GM21381 (cell line): ENCODE data around the gene PSME4.

Experiments
- ATAC-seq: cut with Tn5 transposase; IDR thresholded peaks from one replicate; pipeline ENCODE4 v1.9.1; 2021; ENCODE audit warnings: mild to moderate bottlenecking, moderate library complexity; ENCODE audit not compliant: unreplicated experiment

Gene PSME4, protein sequence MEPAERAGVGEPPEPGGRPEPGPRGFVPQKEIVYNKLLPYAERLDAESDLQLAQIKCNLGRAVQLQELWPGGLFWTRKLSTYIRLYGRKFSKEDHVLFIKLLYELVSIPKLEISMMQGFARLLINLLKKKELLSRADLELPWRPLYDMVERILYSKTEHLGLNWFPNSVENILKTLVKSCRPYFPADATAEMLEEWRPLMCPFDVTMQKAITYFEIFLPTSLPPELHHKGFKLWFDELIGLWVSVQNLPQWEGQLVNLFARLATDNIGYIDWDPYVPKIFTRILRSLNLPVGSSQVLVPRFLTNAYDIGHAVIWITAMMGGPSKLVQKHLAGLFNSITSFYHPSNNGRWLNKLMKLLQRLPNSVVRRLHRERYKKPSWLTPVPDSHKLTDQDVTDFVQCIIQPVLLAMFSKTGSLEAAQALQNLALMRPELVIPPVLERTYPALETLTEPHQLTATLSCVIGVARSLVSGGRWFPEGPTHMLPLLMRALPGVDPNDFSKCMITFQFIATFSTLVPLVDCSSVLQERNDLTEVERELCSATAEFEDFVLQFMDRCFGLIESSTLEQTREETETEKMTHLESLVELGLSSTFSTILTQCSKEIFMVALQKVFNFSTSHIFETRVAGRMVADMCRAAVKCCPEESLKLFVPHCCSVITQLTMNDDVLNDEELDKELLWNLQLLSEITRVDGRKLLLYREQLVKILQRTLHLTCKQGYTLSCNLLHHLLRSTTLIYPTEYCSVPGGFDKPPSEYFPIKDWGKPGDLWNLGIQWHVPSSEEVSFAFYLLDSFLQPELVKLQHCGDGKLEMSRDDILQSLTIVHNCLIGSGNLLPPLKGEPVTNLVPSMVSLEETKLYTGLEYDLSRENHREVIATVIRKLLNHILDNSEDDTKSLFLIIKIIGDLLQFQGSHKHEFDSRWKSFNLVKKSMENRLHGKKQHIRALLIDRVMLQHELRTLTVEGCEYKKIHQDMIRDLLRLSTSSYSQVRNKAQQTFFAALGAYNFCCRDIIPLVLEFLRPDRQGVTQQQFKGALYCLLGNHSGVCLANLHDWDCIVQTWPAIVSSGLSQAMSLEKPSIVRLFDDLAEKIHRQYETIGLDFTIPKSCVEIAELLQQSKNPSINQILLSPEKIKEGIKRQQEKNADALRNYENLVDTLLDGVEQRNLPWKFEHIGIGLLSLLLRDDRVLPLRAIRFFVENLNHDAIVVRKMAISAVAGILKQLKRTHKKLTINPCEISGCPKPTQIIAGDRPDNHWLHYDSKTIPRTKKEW (N-terminal part only)

DNA sequence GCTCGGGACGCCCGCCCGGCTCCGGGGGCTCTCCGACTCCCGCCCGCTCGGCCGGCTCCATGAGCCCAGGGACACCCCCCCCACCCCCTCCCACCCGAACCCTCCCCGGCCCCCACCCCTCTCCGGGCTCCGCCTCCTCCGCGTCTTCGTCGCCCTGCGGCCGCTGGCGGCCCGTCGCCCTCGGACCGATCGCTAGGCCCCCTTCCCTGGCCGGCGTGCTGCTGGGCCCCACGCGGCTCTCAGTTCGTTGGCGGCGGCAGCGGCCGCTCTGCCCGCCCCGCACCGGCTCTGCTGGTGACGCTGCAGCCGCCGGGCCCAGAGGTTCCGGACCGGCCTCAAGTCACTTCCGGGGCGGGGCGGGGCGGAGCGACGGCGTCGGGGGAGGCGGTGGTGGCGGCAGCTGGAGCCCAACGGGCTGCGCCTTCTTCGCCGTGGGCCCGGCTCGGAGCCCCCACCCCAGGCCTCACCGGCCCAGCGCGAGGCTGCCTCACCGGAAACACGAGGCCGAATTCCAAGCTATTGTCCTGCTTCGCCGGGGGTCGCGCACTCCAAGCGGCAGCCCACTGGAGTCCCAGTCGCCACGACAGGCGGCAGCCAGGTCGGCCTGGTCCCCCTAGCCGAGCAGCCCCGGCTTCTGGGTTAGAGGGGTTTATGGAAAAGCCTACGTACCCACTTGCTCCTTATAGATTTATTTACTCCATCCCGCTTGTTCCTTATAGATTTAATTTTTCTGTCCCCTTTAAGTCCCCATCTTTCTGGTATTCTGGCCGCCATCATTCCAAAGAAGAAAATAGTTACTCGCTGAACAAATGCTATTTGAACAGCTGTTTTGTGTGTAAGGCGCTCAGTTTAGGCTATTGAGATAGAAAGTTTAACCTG, at the start of gene PSME4:
Gene PSME4 (minus strand): TSS at position 270 of the 879 bp plus-strand sequence. CDS start 209 bp downstream, at position 61.
- peak; percentile 91 for ATAC-seq

DNA sequence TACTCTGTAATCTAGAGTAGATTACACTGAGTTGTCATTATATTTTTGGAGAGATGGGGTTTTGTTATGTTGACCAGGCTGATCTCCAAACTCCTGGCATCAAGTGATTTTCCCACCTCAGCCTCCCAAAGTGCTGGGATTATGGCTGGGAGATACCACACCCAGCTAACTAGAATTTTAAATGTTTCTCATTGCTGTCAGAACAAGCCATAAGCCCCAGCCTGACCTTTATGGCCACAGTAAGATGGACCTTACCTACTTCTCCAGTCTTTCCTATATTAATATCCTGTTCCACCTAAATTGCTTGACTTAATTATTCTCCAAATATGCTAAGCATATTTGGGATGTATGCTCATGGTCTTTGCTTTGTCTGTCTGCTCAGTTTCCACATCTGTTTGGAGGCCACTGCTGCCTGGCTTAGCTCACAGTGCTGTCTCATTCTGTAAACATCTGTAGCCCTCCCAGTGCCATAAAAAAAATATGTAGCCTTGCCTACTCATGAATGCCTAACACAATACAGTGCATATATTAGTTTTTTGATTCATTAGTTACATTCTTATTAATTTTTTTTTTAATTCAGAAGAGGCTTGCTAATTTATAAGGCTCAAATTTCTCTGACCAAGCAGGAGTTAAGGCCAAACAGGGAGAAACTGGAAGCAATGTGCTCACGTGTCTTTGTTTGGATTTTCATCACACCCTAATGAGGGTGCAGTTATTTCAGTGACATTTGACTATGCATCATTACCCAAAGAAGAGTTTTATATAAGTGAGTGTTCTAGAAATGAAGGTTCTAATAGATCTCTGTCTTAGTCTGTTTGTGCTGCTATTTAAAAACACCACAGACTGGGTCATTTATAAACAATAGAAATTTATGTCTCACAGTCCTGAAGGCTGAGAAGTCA, 45.3 kb upstream of the PSME4 start:
- ATAC-seq = no peak

DNA sequence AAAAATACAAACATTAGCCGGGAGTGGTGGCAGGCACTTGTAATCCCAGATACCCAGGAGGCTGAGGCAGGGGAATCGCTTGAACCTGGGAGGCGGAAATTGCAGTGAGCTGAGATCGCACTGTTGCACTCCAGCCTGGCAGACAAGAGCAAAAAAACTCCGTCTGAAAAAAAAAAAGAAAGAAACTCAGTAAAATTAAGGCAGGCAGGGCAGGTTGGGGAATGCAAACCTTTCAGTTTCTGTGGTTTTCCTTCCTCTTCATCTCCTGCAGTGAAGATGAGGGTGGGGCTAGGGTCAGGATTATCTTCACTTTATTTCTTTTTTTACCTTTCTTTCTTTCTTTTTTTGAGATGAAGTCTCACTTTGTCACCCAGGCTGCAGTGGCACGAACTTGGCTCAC, 43.2 kb upstream of the PSME4 start:
- no peak for ATAC-seq

DNA sequence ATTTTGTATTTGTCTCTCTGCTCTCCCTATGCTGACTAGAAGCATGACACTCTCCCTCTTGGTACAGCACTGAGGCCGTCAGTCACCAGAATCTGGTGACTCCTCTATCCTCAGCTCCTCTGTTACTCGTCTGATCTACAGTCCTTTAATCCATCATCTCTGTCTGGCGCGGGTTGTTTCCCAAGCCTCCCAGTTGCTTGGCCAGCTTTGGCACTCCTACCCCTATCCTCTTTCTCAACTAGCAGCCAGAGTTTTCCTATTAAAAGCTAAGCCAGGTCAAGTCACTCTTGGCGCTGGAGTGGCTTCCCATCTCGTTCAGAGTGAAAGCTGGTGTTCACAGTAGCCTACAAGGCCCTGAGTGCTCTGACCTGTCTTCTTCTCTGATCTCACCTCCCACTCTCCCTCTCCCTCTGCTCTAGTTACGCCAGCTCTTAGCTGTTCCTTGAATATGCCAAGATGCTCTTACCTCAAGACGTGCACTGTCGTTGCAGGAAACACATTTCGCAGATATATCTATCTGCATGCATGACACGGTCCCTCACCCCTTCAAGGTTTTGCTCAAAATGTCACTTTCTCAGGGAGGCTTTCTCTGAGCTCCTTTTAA, 41.8 kb upstream of the PSME4 start:
- ATAC-seq = no peak

DNA sequence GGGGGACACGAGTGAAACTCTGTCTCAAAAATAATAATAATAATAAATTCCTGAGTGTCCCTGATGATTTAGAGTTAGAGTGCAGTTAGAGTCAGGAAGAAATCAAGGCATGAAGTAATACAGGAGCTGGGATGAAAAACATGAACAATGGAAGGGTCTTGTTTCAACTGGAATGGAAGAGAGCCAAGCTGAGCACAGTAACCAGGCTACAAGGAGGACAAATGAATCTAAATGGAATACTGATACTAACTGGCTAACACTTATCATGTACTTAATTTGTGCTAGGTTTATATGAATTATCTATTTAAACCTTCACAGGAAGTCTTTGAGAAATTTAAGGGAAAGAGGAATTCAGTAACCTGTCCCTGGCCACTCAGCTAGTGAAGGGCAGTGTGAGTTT, 38.8 kb upstream of the PSME4 start:
- ATAC-seq = no peak

DNA sequence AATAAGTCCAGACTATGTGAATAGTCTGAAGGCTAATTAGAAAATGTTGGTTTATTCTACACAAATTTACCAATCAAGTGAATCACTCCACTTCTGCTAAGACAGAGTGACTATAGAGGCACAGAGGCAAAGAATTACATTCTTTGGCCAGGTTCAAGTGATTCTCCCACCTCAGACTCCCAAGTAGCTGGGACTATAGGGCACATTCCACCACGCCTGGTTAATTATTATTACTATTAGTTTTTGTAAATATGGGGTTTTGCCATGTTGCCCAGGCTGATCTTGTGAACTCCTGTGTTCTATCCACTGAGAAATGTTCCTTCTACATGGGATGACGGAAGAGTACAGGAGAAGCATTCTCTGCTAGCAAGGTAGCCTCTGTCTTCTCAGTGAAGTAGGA, 37.6 kb upstream of the PSME4 start:
- ATAC-seq = no peak

DNA sequence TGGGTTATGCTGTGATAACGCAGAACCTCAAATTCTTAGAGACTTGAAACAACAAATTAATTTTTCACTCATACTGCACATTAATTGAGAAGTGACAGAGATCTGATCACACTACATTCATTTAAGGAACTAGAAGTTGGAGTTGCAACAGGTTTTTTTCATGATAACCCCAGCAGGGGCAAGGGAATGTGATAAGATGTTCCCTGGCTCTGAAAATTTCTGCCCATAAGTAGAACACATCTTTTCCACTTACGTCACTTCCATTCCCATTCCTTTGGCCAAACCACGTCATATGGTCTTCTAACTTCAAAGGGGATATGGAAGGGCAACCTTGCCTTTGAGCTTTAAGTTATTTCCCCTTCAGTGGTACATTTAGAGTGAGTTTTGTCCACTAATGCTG, 29.7 kb upstream of the PSME4 start:
- no peak for ATAC-seq

DNA sequence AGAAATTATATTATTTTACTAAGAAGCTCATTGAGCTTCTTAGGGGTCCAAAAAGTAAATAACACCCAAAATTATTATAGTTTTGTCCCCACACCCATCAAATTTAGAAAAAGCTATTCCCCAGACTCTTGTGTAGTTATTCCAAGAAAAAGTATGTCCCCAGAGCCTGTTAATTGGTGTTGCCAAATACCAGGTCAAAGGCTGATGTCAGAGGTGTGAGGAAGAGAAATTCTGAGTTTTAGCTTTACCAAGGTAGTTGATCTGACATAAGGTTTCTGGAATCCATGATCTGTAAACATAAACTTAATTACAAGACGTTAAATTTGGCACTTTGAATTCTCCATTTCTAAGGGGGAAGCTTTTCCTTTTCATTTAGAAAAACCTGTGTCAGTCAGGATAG, 29.3 kb upstream of the PSME4 start:
- ATAC-seq = no peak

DNA sequence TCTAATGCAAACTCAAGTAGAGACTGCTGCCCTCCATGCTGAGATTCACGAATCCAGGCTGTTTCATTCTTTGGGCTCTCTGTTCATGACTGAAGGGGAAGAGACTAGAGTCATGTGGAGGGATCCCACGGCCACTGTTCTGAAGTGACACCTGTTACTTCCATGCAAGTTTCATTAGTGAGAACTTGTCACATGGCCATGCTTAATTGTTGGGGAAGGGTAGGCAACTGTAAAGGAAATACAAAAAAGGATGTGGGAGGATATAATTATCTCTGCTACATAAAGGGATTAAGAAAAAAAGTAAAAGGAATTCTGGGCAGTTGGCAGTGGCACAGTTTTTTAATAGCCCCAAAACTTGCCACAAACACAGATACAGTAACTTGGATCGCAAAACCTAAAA, 28.0 kb upstream of the PSME4 start:
- no peak for ATAC-seq

DNA sequence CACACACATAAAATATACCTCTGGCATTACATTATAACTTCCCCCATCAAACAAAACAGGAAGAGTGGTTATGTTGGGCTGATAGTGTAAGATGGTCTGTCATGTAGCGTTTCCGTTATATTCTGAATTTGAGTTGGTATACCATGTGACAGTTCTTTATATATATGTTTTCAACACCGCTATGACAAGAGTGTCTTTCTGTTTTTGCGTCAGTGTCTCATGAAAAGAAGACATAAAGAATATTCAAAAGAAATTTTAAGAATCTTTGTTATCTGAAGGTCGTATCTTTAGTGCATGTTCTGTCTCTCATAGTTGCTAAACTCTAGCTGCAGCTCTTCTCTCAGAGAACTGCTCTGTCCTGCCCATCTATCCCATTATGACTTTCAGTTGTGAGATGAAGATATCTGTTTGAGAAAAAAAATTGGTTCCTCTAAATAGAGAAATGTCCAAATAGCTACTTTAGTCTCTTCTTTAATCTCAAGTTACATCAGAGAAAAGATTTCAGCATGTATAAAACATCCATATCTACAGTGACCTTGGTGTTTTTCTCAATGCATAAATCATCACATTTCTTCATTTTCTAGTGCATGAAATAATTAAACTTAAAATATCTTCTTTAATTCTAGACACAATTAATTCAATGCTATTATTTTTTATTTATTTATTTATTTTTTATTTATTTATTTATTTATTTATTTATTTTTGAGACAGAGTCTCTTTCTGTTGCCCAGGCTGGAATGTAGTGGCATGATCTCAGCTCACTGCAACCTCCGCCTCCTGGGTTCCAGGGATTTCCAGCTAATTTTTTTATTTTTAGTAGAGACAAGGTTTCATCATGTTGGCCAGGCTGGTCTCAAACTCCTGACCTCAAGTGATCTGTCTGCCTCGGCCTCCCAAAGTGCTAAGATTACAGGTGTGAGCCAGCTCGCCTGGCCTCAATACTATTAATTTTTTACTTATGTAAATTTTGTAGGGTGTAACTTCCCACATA, 24.3 kb upstream of the PSME4 start:
- no peak for ATAC-seq

DNA sequence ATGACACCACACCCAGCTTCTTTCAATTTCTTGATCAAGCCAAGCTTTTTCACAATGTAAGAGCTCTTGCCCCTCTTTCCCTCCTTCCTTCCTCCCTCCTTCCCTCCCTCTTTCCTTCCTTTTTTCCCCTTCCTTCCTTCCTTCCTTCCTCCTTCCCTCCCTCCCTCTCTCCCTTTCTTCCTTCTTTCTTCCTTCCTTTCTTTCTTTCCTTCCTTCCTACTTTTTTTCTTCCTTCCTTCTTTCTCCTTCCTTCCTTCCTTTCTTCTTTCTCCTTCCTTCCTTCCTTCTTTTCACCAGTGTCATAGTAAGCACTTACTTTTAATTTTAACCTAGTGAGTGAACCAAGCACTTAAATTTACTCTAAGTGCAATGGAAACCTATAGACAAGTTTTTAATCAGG, 21.2 kb upstream of the PSME4 start:
- ATAC-seq = no peak

DNA sequence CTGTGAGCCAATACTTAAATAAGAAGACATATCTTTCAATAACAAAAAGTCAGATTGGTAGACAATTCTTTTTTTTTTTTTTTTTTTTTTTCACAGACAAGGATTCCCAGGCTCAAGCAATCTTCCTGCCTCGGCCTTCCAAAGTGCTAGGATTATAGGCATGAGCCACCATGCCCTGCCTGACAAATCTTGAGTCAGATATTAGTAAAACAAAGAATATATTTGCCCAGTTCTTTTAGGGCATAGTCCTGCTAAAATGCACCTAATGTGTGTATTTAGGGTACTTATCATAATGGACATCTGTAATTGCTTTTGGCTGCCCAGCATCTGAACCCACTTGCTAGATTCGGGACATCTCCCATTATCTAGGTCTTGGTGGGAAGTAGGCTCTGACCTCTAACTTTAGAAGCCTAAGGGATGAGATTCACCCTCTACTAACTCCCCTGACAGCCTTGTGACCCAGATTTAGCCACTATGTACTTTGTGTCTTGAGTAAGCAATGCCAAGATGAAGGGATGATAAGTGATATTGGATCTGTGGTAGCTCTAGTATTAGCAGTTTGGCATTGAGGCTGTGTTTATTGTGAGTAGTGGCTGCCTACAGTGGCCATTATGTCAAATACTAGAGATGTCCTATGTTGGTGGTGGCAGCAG, 18.5 kb upstream of the PSME4 start:
- no peak for ATAC-seq

DNA sequence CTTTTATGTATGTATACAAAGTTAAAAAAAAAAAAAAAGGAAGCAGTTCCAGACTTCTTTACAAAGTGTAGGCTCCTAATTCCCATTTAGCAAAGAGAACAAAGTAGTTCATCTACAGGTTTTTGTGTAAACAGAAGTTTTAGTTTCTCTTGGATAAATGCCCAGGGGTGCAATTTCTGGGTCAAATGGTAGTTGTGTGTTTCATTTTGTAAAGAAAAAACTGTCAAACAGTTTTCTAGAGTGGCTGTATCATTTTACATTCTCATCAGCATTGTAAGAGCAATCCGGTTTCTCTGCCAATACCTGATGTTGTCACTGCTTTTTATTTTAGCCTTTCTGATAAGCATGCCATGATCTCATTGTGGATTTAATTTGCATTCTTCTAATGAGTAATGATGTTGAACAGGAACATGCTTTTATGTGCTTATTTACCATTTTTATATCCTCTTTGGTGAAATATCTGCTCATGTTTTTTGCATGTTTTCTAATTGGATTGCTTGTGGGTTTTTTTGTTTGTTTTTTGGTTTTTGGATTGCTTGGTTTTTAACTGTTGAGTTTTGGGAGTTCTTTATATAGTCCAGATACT, 16.6 kb upstream of the PSME4 start:
- peak; percentile 52 for ATAC-seq

DNA sequence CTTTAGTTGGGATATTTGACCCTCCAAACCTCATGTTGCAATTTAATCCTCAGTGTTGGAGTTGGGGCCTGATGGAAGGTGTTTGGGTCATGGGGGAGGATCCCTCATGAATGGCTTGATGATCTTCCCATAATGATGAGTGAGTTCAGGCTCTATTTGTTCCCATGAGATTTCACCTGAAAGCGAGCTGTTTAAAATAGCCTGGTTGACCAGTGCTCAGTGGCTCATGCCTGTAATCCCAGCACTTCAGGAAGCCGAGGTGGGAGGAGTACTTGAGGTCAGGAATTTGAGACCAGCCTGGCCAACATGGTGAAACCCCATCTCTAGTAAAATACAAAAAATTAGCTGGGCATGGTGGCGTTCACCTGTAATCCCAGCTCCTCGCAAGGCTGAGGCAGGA, 14.9 kb upstream of the PSME4 start:
- no peak for ATAC-seq

DNA sequence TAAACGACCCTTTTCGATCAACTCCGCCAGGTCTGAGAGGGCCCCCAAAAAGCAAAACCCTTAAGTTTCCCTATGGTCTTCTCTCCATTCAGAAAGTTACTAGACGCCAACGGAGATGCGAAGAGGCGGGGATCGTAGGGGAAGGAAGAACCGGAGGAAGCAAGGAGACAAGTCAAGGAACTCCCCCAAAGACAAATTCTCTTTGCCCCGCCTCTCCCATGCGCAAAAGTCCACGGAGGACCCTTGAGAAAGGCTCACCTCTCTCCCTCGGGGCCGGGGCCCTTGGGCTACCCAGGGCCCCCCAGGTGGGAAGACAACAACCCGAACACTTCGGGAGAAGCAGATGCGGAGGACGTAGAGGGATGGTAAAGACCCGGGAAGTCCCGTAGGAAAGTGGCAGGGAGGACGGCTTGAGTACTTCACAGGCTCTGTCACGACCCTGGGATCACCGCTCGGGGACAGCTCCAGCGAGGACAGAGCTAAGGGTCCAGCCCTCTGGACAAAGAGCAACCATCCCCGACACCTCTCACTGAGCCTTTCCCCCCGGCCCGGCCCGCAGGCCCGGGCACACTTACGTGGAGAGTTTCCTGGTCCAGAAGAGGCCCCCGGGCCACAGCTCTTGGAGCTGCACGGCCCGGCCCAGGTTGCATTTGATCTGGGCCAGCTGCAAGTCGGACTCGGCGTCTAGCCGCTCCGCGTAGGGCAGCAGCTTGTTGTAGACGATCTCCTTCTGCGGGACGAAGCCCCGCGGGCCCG, 647 bp downstream of the PSME4 start:
- ATAC-seq = peak; percentile 34
